ENCODE results near the gene GRID2IP. TPM values are rescaled to one million over a fixed set of nuclear protein-coding genes. Genes with fewer than 3 reads are reported as not detected.

Gene GRID2IP
- total and polyA plus RNA-seq, 8 donors = 0.47 to 1.00 (median 0.66) TPM

GRCh38 chr7:6530626-6531491 lies 20.4 kb downstream of the GRID2IP start:
- Histone ChIP-seq H3K27ac (no peak overlapping the region), H3K36me3 (no peaks in the 10 kb centered on the region), H3K4me1 (peaks cover 0 to 4% (median 4%) of the 10 kb centered on the region in 3 donors), H3K27me3 (peaks cover 0 to 10% (median 1%) of the 10 kb centered on the region in 4 donors), H3K4me3 (peak overlapping the region in 2 of 4 donors; percentile 9 to 30), H3K9me3 (no peaks in the 10 kb centered on the region)
- TF ChIP-seq CTCF (IDR thresholded peaks at IDR 0.05) = no peak
- 1% methylated on average over 65 to 74 of the region's 74 CpGs for WGBS, 2 donors
- intact Hi-C loops (cut with DNase I) = no loop called here
- DNase-seq = no peak
- peak in 2 of 4 donors; percentile 18 to 68 for ATAC-seq
- FAIRE-seq = no peak

DNA sequence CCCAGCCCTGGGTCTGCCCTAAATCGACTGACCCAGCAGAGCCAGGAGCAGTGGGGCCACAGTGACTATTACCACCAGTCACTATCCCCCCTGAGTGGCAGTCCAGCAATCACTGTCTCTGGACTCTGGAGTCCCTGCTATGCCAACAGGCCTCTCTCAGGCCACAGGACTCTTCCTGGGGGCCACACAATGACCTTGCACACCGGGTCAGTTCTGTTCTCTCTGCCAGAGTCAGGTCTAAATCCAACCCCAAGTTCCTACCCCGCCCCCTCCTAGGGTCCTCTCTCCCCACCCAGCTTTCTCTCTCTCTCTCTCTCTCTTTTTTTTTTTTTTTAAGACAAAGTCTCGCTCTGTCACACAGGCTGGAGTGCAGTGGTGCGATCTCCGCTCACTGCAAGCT lies 21.6 kb downstream of the GRID2IP start:
- Histone ChIP-seq H3K27ac (no peak overlapping the region), H3K36me3 (no peaks in the 10 kb centered on the region), H3K27me3 (peaks cover 0 to 10% (median 1%) of the 10 kb centered on the region in 4 donors), H3K9me3 (no peaks in the 10 kb centered on the region), H3K4me1 (peaks cover 0 to 4% (median 4%) of the 10 kb centered on the region in 3 donors), H3K4me3 (no peak overlapping the region)
- FAIRE-seq (no peak), DNase-seq (no peak), ATAC-seq (no peak)
- WGBS, 2 donors = 48 to 66% methylated on average over 6 of the region's 6 CpGs
- intact Hi-C loops (cut with DNase I) = no loop called here
- TF ChIP-seq CTCF (IDR thresholded peaks at IDR 0.05) = no peak

DNA sequence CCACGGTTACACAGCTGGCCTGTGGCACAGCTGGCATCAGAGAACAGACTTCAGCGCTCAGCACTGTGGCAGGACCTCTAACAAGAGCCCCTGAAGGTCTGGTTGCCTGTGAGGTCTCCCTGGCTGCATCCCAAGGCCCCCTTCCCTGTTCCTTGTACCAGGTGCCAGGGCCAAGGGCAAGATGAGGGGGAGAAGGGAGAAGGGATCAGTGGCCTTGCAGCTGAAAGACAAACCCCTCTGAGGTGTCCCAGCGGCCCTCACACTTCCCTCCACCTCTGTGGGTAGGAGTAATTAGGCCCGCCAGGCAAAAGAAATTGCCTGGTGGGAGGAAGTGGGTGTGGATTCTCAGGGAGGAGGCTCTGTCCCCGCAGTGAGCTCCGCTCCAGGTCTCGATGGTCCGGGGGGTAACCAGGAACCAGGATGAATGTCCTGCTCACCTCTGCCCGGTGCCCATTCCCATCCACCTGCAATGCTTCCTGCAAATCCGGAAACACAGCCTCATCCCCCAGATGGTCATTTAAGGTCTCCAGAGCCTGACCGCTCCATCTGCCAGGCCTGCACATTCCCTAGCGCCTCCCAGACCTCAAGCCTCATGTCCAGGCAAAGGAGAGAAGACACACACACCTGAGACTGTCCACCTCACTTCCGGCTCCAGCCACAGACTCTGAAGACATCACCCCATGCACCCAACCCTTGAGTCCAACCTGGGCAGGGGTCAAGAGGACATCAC lies 22.7 kb downstream of the GRID2IP start:
- ATAC-seq (no peak), FAIRE-seq (no peak), DNase-seq (no peak)
- no peaks in the 10 kb centered on the region for H3K36me3 ChIP-seq
- peaks cover 0 to 10% (median 1%) of the 10 kb centered on the region in 4 donors for H3K27me3 ChIP-seq
- H3K4me3 ChIP-seq = no peak overlapping the region
- H3K27ac ChIP-seq = no peak overlapping the region
- H3K9me3 ChIP-seq = no peaks in the 10 kb centered on the region
- WGBS, 2 donors = 57 to 68% methylated on average over 13 of the region's 13 CpGs
- TF ChIP-seq CTCF (IDR thresholded peaks at IDR 0.05) = no peak
- peaks cover 0 to 4% (median 4%) of the 10 kb centered on the region in 3 donors for H3K4me1 ChIP-seq
- intact Hi-C loops (cut with DNase I) = no loop called here

DNA sequence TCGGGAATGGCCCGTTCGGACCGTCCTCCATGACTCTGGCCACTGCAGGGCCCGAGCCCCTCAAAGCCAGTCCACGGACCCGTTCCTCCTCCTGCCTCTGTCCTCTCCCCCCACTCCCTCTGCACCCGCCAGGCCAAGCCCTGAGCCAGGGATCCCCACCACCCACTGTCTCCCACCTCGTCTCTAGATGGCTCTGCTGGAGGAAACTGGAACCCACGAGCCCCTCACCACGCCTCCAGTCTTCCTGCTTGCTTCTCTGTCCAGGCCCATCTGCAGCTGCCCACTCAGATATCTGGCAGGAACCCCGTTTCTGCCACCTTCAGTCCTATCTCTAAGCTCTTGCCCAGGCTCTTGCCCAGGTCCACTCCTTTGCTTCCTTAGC lies 24.3 kb downstream of the GRID2IP start:
- Histone ChIP-seq H3K4me1 (peaks cover 0 to 4% (median 4%) of the 10 kb centered on the region in 3 donors), H3K36me3 (no peaks in the 10 kb centered on the region), H3K4me3 (peak overlapping the region in 1 of 4 donors; percentile 45), H3K27me3 (peaks cover 0 to 10% (median 1%) of the 10 kb centered on the region in 4 donors), H3K27ac (no peak overlapping the region), H3K9me3 (no peaks in the 10 kb centered on the region)
- FAIRE-seq = no peak
- TF ChIP-seq CTCF (IDR thresholded peaks at IDR 0.05) = no peak
- ATAC-seq = peak in 1 of 4 donors; percentile 13
- DNase-seq = no peak
- 31% methylated on average over 12 of the region's 12 CpGs for WGBS, 2 donors
- intact Hi-C loops (cut with DNase I) = no loop called here

Data from pancreas (tissue), 10 donors.